Activated T-cell treated with anti-CD3 and anti-CD28 coated beads for 1 hour (primary cell): ENCODE results near the gene SERGEF.

Experiments used
- DNase-seq: peaks from one replicate; pipeline ENCODE4 v3.0.0-alpha.2; 2020; ENCODE audit warnings: low read depth

SERGEF gene

DNA sequence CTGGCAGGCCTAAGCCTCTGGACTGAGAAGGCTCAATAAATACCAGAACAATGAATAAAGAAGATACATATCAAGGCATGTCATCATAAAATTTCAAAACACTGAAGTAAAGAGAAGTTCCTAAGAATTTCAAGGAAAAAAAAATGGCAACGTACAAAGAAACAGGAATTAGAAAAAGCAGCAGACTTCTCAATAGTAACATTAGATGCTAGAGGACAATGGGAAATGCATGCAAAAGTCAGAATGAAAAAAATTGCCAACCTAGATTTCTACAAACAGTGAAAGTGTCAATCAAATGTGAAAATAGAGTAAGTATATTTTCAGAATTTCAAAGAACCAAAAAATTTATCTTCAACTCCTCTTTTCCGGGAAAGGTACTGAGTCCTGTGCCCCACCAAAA, 153.3 kb downstream of the SERGEF start:
- DNase-seq = no peak

DNA sequence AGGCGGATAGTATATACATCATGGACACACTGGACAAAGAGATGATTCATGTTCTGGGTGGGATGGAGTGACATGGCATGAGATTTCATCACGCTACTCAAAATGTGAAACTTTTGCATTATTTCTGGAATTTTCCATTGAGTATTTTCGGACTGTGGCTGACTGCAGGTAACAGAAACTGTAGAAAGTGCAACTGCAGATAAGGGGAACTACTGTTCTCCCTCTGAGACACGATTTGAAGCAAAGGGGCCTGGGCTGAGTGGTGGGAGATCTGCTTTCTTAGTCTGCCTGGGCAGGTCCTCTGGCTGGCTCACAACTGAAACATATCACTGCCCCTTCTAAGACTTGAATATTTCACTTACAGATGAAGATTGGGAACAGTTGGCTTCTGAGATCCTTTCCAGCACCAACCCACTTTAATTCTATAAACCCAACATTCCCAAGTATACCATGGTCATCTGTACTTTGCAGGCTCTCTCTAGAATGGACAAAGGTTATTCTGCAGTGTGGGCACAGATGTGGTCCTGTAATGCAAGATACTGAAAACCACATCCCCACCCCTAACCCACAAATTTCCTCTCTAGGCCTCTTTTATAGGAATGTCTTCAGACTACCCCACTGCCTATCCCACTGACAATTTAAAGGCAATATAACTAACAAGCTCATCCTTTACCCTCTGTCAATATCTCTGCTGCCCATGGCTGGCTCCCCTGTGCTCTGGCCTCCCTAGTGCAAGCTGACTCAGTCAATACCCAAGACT, 157.1 kb downstream of the SERGEF start:
- no peak for DNase-seq

DNA sequence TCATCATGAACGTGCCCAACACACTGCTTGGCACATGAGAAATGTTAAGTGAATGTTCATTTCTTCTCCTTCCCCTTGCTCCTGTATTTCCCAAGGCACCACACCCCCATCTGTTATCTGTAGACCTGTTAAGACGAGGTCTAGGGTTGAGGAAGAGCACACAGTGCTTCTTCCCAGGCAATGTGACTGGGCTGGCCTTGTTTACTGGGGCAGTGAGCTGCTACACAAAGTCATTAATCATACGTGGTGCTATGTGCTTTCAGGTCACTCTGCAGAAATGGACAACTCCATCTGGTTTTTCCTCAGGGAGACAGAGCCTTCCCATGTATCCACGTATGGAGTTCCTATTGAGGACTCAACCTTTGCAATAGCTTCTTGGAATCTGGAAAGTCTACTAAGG, 159.6 kb downstream of the SERGEF start:
- no peak for DNase-seq

DNA sequence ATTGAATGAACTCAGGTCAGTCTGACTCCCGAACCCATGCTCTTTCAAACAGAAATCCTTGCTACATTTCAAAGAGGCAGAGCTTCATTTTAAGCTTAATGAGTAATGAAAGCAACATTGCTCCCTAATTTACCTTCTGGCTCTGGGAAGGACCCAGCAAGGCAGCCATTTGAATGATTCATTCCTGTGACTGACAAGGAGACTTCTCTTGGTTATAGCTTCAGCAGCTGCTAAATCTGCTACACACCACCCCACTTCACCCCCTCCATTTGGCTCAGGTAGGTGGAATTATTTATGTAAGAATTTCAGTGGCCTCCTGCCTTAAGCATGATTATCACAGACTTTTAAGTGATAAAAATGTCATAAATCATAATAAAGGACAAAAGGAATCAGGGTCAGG, 160.6 kb downstream of the SERGEF start:
- DNase-seq = no peak

DNA sequence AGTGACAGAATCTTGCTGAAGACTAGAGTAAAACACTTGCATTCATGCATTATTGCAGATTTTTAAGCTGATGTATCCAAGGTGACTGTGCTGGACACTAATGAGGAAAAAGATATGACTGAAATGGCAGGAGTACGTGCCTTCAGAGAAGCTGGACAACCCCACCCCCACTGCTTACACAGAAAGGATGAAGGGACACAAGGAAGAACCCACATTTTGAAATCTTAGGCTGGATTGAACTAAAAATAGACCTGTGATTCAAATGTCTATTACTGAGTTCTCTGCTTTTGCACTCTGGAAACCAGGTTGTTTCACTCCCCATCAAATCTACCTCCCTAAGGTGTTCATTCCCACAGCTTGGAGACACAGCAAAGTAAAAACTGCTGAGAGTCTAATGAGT, 161.2 kb downstream of the SERGEF start:
- DNase-seq = no peak

DNA sequence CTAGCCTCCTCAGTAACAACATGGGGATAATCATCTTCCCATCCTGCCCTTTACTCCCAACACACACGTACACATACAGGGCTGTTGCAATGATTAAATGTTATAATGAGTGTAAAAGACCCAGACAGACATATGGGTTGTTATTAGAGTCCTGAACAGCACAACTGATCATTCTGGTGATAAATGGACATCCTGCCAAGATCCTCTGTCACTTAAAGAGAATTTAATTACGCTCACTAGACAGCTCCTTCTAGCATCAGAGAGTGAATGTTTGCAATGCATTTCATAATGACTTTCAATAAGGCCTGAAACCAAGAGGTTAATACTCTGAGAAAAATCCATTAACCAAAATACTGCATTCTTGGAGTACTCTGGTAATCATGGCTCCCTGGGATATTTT, 162.5 kb downstream of the SERGEF start:
- no peak for DNase-seq

DNA sequence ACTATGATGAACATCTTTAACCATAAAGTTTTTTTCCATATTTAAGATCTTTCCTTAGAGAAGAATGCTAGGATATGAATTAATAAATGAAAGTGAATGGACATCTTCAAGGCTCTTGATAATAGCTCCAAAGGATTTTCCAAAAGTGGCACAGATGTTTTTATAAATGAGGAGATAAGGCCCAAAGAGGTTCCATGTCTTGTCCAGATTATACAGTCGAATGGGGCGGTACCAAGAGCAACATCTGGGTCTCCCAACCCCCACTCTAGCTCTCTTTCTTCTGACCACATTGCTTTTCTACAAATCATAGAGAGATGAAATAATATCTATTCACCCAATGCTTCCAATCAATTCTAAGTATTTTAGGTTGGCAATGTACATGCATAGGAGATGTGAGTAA, 164.1 kb downstream of the SERGEF start:
- no peak for DNase-seq

DNA sequence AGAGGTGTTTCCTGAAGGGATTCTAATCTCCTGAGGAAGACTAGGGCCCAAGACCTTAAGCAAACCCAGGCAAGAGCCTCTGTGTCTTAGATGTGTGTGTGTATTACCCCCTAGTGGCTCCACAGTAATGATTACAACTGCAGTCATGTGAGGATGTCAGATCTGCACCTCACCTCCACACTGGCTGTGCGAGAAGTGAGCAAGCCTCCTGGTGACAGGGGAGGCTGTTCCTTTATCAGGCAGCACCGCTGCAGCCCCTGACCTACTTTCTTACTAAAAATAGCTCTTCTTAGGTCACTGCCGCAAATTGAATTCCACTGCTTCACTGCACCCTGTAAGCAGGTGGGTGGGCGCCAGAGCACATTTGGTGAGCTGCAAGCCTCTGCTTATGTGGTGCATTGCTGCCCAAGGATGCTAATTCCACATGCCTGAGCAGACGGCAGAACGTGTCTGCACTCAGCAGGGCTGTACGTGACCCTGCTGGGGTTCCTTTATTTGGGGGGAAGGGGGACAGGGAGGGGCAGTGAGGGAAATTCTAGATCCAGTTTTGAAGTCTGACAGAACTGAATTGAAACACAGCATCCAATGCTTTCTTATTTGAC, 165.9 kb downstream of the SERGEF start:
- DNase-seq = no peak

DNA sequence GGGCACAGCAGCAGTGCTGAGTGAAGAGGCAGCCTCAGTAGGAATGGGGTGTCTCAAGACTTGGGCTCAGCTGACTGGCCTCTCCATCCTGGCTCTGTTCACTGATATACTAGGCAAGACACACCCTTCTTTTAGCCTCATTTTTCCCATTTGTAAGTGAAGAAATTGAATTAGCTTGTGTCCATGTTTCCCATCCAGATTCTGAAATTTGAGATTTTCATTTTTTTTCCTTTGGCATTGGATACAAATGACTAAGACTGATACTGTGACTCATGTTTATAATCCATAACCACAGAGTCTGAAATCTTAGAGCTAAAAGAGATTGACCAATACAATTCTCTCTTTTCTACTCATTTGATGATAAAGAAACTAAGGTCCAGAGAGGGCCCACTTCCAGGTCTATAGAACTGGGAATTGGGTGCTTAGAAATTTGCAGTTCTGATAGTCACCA, 167.4 kb downstream of the SERGEF start:
- DNase-seq = no peak

DNA sequence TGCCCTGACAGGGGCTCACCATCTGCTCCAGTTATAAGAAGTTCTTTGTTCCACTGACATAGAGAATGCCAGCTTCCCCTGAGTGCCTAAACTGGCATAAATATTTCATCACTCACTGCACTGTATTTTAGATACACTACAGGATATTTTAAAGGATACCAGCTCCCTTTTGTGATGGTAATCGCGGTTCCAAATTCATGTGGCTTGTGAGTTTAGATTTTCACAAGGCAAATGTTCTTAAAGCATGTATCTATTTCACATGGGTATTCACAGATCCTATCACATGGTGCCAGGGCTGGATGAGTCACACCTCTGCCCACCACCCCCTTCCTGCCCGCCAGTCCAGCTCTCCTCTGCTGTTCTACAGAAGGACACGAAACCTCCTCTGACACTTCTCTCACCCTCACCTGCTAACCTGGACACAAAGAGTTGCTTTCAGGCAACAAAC, 172.7 kb downstream of the SERGEF start:
- DNase-seq = no peak

DNA sequence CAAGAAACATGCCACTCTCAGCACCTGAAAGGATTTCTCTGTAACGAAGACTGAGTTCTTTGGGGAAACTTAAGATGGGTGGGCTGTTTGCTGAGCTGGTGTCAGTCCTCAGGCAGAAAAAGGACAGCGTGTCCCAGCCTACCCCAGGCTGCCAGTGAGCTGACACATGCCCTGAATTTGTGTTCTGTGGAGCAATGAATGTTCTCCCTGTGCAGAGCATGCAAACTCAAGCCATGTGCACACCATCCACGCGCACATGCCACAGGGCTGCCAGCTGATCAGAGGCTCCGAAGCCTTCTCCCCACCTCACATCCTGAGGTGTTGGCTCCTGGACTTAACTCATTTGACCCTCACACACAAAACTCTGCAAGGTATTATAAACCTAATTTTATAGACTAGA, 173.4 kb downstream of the SERGEF start:
- no peak for DNase-seq

DNA sequence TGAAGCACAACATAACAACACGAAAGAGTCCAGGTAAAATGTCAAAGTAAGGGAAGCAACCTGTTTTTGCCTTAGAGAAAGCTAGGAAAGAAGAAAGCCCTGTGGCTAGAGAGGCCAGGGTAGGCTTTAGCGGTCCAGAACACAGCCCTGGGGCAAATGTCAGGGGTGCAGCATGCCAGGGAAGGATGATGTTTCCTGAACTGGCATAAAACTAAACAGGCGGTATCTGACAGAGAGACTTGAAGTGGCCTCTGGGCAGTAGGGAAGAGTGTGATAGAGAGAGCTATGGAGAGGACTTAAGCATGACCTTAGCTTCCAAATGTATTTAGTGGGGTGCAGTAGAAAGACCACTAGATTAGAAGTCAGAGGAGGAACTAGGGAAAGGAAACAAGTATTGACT, 174.7 kb downstream of the SERGEF start:
- no peak for DNase-seq

DNA sequence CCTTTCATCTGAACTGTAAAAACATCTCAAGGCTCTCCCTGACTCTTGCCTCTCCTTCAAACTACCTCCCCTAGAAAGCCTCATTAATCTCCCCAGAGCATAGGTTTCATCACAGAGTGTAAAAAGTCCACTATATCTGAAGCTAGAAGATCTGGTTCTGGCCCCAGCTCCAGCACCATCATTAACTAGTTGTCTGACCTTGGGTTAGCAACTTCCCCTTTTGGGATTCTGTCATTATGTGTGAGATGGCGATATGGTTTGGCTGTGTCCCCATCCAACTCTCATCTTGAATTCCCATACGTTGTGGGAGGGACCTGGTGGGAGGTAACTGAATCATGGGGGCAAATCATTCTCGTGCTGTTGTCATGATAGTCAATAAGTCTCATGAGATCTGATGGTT, 181.0 kb downstream of the SERGEF start:
- no peak for DNase-seq

DNA sequence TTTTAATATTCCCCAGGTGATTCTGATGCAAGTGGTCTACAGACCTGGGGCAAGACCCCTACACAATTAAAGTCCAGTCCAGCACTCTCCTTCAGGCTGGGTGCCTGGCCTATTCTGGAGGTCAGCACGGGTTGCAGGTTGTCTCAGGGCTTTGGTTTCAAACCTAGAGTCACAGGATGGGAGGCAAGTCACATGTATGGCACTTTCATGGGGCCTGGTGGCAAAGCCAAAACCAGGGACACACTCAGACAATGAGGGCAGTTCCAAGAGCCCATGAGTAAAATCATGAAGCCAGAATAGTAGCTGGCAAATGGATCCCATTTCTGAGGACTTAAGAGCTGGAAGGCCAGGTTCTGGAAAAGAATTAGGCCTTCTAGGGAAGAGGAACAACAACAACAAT, 181.6 kb downstream of the SERGEF start:
- no peak for DNase-seq

DNA sequence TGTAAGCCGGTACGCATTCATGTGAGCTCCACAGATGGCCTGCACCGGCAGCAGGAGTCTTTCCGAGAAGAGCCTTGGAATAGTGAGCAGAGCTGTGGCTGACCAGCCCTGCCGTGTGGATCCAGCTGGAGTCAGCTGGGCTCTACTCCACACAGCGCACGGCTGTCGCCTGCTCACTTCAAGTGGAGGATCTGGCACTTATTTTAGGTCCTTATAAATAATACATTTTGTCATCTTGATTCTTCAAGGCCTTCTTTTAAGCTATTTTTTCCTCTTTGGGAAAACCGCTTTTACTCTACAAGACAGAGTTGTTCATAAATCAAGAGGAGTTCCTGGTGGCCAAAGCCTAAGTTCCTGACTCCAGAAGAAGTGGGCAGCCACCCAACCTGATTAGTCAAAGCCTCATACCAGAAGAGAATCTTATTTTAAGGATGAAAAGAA, 184.5 kb downstream of the SERGEF start:
- no peak for DNase-seq

DNA sequence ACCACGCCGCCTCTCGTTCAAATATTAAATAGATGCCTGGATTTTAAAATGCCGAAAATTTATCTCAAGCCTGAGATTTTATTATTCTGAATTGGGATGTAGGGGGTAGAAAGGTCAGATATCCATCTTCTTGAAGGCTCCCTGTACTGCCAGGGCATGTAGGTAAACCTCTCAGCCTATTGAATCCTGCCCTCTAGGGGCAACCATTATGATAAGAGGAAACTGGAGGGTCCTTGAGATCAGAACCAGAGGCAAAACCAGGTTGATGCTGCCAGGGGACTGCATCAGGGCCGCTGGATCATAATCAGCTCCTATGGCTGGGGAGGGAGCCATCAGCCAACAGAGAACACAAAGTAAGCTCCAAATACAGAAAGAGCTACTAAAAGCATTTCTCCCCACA, 185.8 kb downstream of the SERGEF start:
- no peak for DNase-seq

DNA sequence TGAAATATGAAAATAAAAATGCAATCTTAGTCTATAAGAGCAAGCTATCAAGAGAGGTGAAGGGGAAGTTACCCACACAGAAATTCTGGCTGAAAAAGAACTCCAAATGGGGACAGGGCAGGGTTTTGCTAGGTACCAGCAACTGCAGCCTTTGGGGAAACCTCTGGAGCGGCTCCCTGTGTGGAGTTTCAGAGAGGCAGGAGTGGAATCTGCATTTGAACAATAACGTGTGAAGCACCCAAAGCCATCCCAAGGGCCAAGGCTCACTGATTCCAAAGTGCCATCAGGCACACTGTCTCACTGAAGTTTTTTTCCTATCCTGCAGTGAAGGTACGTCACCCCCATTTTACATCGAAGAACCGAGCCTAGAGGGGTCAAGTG, 190.5 kb downstream of the SERGEF start:
- no peak for DNase-seq

DNA sequence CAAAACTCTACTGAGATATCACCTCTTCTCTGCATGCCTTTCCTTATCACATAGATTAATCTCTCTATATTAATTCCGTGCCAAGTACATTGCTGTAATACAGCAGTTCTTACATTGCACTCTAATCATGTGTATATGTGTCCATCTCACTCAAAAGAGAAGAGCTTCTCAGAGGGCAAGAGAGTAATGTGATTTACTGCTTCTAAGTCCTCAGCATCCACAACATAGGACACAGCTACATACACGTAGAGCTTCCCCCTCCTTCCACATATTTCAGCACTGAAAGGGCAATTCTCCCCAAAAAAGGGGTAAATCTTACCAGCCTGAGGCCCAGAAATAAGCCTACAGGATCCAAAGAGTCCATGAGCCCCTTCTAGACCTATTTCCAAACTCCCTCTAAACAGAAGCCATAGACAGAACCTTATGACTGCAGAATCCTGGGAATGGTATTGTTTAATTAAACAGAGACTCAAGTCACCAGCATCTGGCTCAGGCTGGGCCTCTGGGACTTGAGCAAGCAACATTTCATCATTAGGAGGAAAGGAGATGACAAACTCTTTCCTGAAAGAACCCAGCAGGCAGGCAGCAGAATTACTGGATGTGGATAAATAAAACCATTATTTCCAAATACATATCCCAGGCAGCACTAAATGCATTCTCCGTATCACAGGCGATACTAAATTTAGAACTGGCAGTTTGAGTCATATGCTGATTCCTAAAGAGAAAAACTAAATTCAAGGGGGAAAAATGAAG, 191.0 kb downstream of the SERGEF start:
- no peak for DNase-seq

DNA sequence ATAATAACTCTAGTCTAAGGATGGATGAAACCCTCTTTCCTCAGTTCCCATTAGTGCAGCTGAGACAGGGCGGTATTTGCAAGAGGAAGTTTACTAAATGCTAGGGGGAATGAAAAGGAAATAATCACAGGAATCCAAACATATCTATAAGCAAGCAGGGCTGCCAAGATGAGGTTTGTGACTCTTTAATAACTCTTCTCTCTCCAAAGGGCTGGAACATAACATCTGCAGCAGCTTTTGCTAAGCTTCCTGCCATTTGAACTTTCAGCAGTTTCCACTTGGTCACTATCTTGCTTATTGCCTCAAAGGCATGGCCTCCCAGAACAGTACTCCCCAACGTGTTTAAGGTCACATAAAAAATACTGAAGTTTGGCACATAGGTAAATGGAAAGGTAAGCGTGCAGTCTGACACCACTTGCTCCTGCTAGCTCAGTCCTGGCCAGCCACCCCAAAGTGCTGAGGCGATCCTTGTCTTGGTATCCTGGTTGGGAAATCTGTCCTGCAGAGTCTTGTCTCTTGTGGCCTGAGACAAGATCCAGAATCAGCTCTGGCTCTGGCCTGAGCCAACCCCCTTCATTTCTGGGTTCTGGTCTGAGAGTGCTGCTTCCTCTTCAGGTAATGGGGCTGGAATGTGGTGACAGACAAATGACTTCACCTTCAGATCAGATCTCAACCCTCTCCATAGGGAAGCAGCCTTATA, 196.5 kb downstream of the SERGEF start:
- DNase-seq = no peak

DNA sequence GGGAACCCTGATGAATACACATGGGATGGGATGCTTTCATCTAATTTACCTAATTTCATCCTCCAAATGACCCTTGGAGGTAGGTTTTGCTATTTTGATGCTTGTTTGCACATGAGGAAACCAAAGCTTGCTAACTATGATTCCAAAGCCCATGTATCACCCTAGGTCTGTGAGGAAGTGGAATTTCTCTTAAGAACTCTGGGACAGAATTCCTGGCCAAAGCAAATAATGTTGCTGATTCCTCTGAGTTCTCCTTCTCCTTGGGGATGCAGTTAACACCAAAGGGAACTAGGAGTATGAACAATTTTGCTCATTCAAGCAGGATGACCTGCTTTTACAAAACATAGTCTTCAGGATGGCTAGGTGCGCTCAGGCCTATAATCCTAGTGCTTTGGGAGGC, 198.3 kb downstream of the SERGEF start:
- DNase-seq = no peak

DNA sequence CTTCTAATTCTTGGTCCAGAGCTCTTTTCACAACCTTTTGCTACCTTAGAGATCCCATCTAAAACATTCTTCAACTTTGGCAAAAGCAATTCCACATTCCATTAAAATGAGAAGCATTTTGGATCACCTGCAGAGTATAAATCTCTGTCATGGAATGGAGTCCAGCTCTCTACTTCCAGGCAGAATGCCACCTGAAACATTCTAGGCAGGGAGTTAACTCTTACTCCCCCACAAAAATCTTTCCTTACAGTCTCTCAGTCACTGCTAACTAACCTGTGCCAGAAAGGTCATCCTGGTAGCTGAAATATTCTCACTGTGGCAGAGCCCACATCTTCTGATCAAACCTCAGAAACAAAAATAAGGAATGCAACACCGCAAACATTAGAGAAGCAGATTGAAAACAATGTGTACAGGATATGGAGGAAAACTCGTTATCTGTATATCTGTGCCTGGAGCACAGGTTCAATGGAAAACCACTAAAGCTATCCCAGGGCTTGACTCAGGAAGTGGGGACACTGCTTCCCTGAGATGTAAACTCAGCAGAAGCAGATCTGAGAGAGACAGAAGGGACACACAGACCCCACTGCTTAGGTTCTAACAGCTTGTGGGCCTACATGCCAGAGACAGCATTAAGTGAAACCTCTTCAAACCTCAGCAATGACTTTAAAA, 199.3 kb downstream of the SERGEF start:
- DNase-seq = no peak

DNA sequence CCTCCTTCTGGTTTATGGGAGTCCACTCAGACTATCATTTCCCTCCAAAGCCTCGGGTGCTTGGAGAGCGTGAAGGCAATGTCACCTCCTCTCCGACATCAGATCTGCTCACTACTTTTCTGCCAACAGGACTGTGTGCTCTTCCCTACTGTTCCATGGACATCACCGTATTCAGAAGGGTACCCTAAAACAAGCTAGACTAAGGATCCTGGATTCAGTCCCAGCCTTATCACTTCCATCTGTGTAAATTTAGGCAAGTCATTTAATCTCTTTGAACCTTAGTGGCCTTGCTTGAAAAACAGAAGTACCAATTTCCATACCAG, 200.0 kb downstream of the SERGEF start:
- DNase-seq = no peak
